HTERT RPE-1 (cell line): ENCODE measurements around the gene SRGAP2.
"Not testable (repeated sequence)": the region's sequence is repeated elsewhere in the genome, so short reads cannot be mapped to it uniquely, and the experiment has no call there.

ENCODE experiments used
- in situ Hi-C: fragments of 300-500 bp; cut with MboI; formaldehyde crosslinking; loops from 4 replicates; pipeline ENCODE4 v1.14.3; 2020; ENCODE audit warnings: low sequenced_read_pairs

The SRGAP2 gene

DNA sequence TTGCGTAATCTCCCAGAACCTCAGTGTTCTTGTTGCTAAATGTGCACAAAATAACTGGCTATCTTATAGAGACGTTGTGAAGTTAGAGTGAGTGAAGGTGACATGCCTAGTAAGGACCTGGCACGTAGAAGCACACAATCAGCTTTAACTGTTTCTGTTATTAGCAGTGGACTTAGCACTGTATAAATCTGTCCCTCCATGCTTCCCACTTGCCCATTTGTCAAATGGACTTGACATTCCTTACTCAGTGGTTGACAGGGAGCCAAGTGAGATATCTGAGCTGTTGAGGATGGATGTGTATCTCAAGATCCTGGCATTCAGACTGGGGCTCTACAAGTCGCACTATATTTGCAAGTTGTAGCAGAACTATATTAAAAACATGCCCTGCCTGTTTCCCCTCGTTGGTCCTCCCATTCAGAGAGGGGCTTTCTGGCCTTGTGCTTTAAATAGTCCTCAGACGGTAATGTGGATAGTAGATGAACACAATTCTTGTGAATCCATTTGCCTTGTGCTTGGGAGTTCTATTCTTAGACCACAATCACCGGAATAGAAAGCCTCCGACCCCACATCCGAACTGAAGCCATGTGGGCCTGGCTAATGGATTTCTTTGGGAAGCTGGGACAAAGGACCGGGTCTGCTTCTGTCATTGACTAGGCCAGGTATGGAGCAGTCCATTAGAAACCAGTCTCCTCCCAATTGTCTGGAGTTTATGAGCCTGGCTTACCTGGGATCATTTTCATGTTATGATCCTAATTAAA is 43.0 kb downstream of the SRGAP2 start:
- in situ Hi-C loops = not testable (repeated sequence)

DNA sequence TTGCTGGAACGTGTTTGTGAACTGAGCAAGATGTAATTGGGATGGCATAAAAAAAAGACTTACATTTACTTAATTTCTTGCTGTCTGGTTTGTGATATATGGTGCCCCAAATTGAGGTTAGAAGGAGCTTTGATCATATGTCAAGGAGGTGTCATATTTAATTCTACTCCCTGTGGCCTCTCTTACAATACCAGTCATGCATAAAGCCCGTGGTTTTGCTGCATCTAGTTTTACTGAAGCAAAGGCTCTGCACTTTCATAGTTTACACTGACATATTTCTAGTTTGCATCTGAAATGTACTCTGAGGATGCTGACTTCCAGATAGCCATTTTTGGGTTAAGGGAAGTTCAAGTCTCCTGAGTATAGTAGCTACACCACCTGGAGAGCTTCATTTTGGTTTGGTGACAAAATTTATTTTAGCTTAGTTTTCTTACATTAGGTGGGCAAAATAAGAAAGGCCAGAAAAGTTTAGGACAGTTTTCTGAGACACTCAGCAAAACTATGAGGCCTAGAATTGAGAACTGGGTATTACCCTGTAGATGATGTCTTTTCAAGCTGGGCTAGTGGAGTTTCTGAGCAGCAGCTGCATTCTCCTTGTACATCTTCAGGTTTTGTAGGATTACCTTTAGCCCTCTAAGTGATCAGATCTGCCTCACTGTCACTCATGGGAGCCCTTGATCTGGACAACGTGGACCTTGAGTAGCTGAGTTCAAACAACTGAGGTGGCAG is 47.8 kb downstream of the SRGAP2 start:
- in situ Hi-C loops = not testable (repeated sequence)

DNA sequence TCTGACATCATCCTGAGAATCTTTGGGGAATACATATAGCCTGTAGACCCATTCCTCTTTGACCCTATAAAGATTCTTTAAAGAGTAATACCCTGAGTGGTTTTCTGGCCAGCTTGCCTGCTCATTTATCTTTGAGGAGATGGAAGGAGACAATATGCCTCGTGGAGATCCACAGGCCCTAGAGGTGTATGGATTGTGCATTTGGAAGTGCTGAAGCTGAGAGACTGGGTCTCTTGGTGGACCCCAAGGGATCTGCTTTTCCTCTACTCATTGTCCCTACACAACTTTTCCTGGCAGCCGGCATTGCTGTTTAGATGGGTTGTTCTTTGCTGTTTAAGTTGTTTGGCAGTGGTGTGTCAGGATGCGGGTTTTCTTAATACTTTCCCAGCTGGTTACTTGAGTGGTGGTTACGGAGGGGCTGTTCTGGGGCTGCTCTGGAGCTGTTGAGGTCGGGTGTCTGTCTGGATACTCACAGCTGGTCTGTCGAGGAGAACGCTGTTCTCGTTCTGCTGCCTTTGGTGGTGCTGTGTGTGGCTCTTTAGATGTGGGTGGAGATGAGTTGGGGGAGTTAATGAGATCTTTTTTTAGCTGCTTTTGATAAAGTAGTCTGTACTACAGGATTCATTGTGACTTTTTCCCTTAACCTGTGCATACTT is 49.5 kb downstream of the SRGAP2 start:
- in situ Hi-C loops = not testable (repeated sequence)
